HG03565 (cell line): Measurements from ENCODE around the gene WDR88.
"Not testable (repeated sequence)": the region's sequence is repeated elsewhere in the genome, so short reads cannot be mapped to it uniquely, and the experiment has no call there.

ENCODE experiments used
- ATAC-seq: cut with Tn5 transposase; IDR thresholded peaks from one replicate; pipeline ENCODE4 v1.9.1; 2021; ENCODE audit warnings: mild to moderate bottlenecking, moderate library complexity; ENCODE audit not compliant: unreplicated experiment

The WDR88 gene

GRCh38 chr19:33166037-33166436, 34.1 kb downstream of the WDR88 start:
- ATAC-seq = not testable (repeated sequence)

GRCh38 chr19:33167438-33167837, 35.5 kb downstream of the WDR88 start:
- no peak for ATAC-seq

GRCh38 chr19:33168528-33168927, 36.6 kb downstream of the WDR88 start:
- no peak for ATAC-seq

GRCh38 chr19:33171222-33171795, 39.4 kb downstream of the WDR88 start:
- no peak for ATAC-seq

- no peak for ATAC-seq
Measured at GRCh38 chr19:33171916-33172359, 40.0 kb downstream of the WDR88 start.

- no peak for ATAC-seq
Measured at GRCh38 chr19:33174186-33174585, 42.3 kb downstream of the WDR88 start.

- no peak for ATAC-seq
Measured at GRCh38 chr19:33175156-33175782, 43.4 kb downstream of the WDR88 start.

GRCh38 chr19:33175886-33176669, 44.2 kb downstream of the WDR88 start:
- peak; percentile 1 for ATAC-seq

GRCh38 chr19:33176670-33177416, 44.9 kb downstream of the WDR88 start:
- peak; percentile 68 for ATAC-seq

GRCh38 chr19:33177417-33177979, 45.6 kb downstream of the WDR88 start:
- ATAC-seq = no peak

GRCh38 chr19:33186431-33187182, 54.7 kb downstream of the WDR88 start:
- no peak for ATAC-seq

GRCh38 chr19:33187183-33187540, 55.2 kb downstream of the WDR88 start:
- no peak for ATAC-seq

GRCh38 chr19:33189453-33189852, 57.5 kb downstream of the WDR88 start:
- no peak for ATAC-seq

GRCh38 chr19:33191092-33191491, 59.2 kb downstream of the WDR88 start:
- ATAC-seq = not testable (repeated sequence)

GRCh38 chr19:33191501-33191900, 59.6 kb downstream of the WDR88 start:
- no peak for ATAC-seq

GRCh38 chr19:33192010-33192409, 60.1 kb downstream of the WDR88 start:
- ATAC-seq = no peak

GRCh38 chr19:33193269-33193864, 61.5 kb downstream of the WDR88 start:
- no peak for ATAC-seq

GRCh38 chr19:33193865-33194362, 62.0 kb downstream of the WDR88 start, which contains the start of gene LRP3:
LRP3 (plus strand) TSS chr19:33194330; CDS start chr19:33194786, 456 bp downstream.
- ATAC-seq = no peak

- ATAC-seq = no peak
Measured at GRCh38 chr19:33194532-33194885, 62.6 kb downstream of the WDR88 start.
